GM19455 (cell line): ENCODE measurements around the gene FBXO46.
"Not testable (repeated sequence)": the region's sequence is repeated elsewhere in the genome, so short reads cannot be mapped to it uniquely, and the experiment has no call there.

Experiments used
- ATAC-seq: cut with Tn5 transposase; IDR thresholded peaks from one replicate; pipeline ENCODE4 v1.9.1; 2021; ENCODE audit not compliant: unreplicated experiment

Gene FBXO46

GRCh38 chr19:45766869-45767346 lies 36.2 kb upstream of the FBXO46 start:
- ATAC-seq = no peak

GRCh38 chr19:45766296-45766868 lies 35.7 kb upstream of the FBXO46 start:
- no peak for ATAC-seq

DNA sequence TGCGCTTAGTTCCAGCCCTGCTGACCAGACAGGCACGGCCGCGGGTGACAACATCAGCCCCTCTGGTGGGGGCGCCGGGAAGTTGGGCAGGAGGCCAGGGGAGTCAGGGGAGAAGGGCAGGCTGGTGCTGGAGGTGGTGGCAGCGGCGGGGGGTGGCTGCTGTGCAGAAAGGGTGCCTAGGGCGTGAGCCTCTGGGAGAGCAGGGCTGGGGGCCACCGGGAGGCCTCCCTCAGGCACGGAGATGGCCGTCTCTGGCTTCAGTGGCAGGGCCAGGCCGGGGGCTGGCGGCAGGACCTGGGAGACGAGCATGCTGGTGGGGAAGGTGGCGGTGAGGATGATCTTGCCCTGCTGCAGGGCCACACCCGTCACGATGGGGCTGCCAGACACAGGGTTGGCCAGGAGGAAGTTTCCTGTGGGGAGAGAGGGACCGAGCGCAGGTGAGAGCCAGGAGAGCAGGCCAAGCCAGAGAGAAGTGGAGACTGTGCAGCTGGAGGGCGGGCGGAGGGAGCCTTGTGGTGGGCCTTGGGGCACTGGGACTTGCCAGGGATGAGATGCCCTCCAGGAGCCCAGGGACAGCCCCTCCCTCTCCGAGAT lies 35.1 kb upstream of the FBXO46 start:
- no peak for ATAC-seq

DNA sequence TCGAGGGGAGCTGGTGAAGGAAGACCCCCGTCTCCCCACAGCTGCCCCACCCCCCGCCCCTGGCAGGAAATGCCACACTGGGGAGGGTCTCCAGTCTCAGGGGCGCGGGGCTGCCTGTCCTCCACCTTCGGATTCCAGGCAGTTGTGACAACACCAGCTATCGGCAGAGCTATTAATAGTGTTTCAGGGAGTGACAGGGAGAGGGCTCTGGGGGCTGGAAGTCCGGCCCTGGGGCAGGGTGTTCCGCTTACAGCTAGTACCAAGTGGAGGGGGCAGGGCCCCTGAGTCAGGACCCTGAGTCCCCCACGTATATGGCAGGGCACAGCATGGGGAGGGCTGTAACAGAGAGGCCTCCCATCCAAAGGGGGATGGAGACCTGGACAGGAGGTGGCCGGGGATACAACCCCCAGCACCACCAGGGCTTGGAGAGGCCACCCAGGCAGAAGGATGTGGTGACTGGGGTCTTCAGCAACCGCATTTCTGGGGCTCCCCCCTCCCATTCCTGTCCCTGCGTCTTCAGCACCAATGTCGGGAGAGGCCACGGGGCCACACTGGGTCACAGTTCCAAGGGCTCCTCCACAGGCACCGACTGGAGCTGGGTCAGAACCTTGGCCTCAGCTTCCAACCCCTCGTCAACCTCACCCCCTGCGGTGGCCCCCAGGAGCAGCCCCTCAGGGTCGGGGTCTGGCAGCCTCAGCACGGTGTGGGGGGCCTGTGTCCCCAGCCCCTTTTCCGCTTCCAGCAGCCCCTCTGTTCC lies 34.4 kb upstream of the FBXO46 start:
- no peak for ATAC-seq

- ATAC-seq = no peak
Observed at GRCh38 chr19:45764475-45764874, 33.8 kb upstream of the FBXO46 start.

DNA sequence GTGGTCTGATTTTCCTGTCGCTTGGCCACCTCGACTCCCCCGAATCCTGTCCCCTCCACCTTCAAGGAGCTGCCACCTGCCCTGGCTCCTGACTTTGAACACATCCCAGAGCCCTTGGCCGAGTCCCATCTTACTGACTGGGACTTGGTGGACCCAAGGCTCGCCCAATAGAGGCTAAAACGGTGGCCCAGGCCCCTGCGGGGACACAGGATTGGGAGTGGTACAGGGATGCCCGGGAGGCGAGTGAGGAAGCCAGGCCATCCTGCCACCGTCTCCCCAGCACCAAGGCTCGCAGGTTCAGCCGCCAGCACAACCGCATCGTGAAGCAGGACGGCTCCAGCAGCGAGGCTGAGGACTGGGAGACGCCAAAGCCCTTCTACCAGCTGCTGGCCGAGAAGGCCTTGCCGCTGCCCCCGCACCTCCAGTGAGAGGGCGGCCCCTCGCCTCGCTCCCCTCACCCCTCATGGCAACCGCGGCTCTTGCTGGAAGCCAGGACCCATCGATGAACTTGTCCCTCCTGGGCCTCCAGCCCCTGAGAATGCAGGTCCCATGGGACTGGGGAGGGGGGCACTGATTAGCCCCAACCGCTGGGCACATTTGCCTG lies 33.1 kb upstream of the FBXO46 start:
- no peak for ATAC-seq

DNA sequence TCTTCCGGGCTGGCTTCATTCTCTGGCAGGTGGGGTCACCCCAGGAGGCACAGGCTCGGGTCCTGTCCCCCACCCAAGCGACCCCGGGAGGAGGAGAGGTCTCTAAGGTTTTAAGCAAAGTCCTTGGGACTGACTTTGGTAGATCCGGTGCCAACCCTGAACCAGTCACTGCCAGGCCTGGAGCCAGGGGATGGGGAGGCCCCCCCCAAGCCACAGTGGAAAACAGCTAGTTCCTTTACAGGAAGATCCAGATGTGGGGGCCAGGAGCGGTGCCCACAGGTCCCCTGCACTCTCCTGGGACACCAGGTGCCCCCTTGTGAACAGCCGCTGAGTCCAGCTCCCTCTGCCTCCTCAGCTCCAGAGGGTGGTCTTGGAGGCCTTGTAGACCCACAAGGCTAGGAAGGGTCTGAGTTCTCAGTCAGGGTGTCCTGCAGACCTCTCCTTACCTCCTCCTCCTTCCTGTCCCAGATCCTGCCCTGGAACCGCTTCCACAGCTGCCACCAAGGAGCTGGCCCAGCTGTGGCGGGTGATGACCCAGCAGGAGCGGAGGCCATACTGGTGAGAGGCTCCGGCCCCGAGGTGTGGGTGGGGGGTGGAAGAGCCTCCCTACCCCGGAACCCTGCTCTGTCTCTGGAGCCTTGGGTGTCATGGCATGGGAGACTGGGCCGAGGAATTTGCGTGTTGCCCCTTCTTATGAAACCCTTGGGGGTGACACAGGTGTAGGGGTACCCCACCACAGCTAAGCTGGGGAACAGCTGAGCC lies 32.4 kb upstream of the FBXO46 start:
- ATAC-seq = no peak

GRCh38 chr19:45761714-45762113 lies 31.0 kb upstream of the FBXO46 start:
- no peak for ATAC-seq

DNA sequence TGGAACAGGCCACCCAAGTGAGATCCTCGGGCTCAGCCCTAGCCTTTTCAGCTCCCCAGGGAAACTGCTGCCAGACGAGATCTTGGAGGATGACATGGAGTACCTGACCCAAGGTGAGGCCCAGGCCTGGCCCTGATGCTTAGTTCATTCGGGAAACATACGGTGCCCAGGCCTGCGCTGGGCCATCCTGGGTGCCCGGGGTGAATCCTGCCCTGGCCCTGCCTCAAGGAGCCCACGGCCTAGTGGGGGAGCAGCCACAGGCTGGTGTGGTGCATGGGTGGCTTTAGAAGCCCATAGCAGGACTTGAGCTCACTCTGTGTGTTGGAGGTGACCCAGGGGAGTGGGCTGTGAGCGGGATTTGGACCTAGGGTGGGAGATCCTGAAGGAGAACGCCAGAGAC lies 28.2 kb upstream of the FBXO46 start:
- no peak for ATAC-seq

DNA sequence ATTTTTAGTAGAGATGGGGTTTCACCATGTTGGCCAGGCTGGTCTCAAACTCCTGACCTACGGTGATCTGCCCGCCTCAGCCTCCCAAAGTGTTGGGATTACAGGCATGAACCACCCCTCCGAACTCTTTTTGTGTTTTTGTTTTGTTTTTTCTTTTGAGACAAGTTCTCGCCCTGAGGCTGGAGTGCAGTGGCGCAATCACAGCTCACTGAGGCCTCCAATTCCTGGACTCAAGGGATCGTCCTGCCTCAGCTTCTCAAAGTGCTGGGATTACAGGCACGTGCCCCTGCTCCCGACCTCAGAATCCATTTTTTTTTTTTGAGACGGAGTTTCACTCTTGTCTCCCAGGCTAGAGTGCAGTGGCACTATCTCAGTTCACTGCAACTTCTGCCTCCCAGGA lies 27.0 kb upstream of the FBXO46 start:
- ATAC-seq = no peak

DNA sequence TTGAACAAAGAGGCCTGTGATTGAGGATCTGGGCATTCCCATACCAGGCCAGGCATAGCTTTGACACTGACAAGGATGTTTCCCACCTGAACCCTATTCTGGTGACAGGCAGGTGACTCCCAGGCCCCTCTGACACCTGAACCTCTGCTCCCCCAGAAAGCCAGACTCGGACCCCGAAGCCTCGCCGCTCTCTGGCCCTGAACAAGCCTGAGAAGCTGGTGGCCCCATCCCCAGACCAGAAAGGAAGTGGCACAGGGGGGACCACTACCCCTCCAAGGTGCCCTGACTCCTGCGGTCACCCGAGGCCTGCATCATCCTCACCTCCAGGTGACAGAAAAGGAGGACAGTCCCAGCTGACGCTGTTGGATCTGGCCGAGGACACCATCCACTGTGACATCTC lies 23.6 kb upstream of the FBXO46 start:
- ATAC-seq = no peak

GRCh38 chr19:45753548-45753947 lies 22.9 kb upstream of the FBXO46 start:
- ATAC-seq = no peak

DNA sequence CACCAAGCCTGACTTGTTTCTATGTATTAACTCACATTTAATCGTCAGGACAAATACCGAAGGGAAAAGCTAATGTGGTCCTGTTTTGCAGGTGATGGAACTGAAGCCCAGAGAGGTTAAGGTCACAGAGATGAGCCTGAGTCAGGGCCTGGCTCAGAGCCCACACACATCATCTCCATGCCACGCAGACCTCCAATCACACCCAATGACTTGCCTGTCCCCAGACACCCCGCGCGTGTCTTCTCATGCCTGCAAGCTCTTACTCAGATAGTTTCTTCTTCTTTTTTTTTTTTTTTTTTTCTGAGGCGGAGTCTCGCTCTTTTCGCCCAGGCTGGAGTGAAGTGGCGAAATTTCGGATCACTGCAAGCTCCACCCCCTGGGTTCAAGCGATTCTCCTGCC lies 21.9 kb upstream of the FBXO46 start:
- no peak for ATAC-seq

DNA sequence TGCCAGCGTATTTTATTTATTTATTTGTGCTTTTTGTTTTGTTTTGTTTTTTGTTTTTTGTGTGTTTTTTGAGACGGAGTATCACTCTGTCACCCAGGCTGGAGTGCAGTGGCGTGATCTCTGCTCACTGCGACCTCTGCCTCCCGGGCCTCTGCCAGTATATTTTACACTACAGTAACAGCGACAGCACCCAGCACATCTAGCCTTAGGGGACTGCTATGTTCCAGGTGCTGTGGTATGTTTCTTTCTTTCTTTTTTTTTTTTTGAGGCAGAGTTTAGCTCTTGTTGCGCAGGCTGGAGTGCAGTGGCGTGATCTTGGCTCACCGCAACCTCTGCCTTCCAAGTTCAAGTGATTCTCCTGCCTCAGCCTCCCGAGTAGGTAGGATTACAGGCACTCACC lies 20.8 kb upstream of the FBXO46 start:
- ATAC-seq = not testable (repeated sequence)

DNA sequence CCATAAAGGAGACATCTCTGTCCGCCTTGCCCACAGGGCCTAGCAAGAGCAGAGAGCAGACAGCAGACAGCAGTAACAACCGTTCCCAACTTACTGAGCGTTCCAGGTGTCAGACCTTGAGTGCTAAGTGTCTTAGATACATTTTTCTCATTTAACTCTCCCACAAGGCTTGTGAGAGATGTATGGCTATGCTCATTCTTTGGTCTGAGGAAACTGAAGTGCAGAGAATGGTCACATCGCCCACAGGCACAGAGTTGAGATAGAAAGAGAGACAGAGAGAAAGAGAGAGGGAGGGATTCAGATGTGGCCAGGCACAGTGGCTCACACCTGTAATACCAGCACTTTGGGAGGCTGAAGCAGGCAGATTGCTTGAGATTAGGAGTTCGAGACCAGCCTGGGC lies 16.8 kb upstream of the FBXO46 start:
- no peak for ATAC-seq

GRCh38 chr19:45746866-45747265 lies 16.2 kb upstream of the FBXO46 start:
- no peak for ATAC-seq

GRCh38 chr19:45745606-45746005 lies 14.9 kb upstream of the FBXO46 start:
- no peak for ATAC-seq

DNA sequence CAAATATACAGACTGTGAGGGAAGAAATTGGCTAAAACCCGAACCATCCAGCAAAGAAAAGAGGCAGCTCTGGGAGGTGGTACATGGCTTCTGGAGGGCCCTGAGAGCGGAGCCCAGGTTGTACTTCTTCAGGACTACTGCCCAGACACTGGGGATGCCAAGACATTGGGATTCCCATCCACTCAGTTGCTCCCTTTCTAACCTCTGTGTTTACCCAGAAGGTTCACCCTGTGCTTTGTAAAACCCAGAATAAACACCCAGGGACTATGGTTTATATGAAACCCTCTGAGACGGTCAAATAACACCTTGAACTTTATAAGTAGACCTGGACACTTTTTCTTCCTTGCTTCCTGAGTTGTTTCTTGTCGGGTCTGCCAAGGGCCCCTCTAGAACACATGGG lies 12.3 kb upstream of the FBXO46 start:
- ATAC-seq = no peak

DNA sequence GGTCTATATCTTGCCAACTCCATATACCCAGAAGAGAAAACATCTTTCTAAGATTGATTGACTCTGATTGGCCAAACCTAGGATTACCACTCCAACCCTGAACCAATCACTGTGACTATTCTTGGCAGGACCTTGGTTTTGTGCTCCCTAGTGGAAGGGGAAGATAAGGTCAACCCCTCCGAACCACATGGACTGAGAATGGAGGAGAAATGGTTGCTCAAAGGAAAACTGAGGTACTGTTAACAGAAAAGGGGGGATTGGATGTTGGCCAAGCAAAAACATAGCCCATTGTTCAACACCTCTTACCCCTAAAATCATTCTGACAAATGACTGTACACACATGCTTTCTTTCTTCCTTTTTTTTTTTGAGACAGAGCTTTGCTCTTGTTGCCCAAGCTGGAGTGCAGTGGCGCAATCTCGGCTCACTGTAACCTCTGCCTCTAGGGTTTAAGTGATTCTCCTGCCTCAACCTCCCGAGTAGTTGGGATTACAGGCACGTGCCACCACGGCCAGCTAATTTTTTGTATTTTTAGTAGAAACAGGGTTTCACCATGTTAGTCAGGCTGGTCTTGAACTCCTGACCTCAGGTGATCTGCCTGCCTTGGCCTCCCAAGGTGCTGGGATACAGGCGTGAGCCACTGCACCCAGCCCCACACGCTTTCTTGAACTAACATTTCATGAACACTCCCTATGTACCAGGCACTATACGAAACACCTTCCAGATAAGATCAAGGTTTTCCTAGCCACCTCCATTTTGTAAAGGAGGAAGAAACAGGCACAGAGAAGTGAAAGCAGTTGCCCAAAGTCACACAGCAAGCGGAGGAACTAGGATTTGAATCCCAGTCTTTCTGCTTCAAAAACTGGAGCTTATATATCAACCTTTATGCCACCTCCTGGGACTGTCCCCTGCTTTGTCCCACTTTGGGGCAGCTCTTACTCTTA lies 9.1 kb upstream of the FBXO46 start:
- ATAC-seq = no peak

DNA sequence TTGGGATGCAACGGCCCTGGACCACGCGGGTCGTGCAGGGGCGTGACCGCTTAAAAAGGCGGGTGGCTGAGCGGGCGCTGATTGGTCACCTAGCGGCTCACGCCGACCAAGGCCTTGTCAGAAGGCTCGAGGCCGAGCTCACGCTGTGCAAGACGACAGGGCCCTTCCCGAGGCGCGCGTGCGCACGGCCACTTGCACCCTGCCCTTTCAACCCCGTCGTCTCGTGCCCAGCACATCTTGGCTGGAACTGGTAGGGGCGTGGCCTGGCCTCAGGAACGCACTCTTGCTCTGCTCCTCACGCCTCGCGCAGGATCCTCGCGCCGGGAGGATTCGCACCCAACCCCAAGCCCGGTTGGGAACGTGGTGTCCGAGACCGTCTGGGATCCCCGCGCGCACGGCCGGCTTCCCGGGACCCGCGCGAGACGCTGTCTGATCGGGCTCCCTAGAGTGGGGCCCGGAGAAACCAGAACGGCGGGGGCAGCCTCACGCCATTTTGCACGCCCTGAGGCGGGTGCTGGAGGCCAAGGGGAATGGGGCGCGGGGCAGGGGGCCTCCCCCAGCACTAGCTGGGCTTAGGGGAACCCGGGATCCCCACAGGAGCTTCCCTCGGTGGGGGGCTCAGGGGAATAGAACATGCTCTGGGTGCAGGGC lies 2.6 kb upstream of the FBXO46 start, which contains the start of gene MEIOSIN:
Gene MEIOSIN, plus strand, starts transcription at position 280 of the 651 bp plus-strand sequence. CDS start 1,938 bp downstream, outside the sequence.
- no peak for ATAC-seq
